ENCODE measurements around the gene TCTN1.

- TF ChIP-seq POLR2A (IDR thresholded peaks at IDR 0.05; ENCODE audit: borderline replicate concordance, extremely low read depth, insufficient read depth, insufficient read length) (no peak), POLR2AphosphoS5 (IDR thresholded peaks at IDR 0.05; ENCODE audit: low read depth, low read length) (no peak), ZBTB33 (IDR thresholded peaks at IDR 0.05; ENCODE audit: extremely low read depth, insufficient replicate concordance, low read length) (no peak), YY1 (IDR thresholded peaks at IDR 0.05; ENCODE audit: extremely low read depth, insufficient replicate concordance, low read depth, low read length) (no peak), CTCF (IDR thresholded peaks at IDR 0.05 in 2 of 3, conservative IDR thresholded peaks at IDR 0.05 in 1 of 3; ENCODE audit: borderline replicate concordance in 1 of 3, insufficient read depth in 1 of 3, low read depth in 2 of 3, low read length in 2 of 3) (no peak), CBX3 (IDR thresholded peaks at IDR 0.05; ENCODE audit: low read depth) (no peak), REST (IDR thresholded peaks at IDR 0.05; ENCODE audit: low read depth) (no peak)
Observed at GRCh38 chr12:110669193-110669502, 55.2 kb downstream of the TCTN1 start.

All from HCT116 (cell line).